SHP77 treated with DMSO at 0.1 percent for 48 hours (cell line): ENCODE measurements around the gene SLC25A17.
A peak's percentile ranks its signal among the peaks of the same experiment; 100 is the strongest.
"Not testable (repeated sequence)": the region's sequence is repeated elsewhere in the genome, so short reads cannot be mapped to it uniquely, and the experiment has no call there.

Experiments used
- DNase-seq: peaks from one replicate; lab custom pipeline; 2025; lab: John Stamatoyannopoulos, UW

Gene SLC25A17

DNA sequence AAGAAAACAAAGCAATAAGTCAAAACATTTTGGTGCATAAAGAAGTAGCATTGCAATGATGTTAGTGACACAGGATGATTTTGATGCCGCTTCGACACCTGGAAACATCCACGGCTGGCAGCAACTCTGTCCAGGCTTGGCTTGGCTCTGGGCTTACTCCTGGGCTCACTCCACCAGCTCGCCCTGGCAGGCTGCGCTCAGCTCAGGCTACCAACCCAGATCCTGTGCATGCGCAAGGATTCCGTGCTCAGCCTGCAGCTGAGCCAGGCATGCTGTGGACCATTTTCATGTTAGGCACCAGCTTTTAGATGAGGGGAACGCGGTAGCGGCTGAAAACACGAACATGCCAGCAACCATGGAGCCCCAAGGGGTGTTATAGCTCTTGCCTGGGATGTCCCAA lies 66.0 kb downstream of the SLC25A17 start:
- DNase-seq = no peak

DNA sequence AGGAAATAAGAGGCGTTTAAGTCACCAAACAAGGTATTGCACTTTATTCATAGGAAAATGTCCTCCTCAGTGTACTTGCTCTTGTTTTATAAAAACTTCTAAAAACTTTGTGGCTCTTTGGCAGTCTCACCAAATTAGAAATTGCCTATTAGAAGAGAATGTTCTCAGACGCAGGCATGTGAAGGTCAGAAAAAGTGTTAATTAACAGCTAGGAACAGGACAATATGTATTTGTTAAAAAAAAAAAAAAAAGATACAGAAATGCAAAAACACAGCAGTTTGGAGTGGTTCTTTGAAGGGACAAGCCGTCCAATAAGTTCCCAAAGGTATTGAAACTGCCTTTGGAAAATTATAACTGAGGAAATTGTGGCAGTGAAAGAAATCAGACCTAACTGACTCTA lies 67.9 kb downstream of the SLC25A17 start:
- DNase-seq = no peak

DNA sequence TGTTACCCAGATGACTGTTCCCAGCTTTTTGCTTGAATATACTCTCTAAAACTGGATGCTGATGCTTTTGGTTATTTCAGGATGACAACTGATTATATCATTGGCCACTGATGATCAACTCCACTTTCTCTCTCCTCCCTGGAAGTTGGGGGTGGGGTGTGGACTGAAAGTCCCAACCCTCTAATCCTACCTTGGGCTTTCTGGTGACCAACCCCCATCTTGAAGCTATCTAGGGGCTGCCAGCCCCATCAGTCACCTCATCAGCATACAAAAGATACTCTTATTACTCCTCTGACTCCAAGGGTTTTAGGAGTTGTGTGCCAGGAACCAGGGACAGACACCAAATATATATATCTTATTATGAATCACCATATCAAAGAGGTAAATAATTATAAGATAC lies 69.3 kb downstream of the SLC25A17 start:
- no peak for DNase-seq

- DNase-seq = no peak
These were observed 70.5 kb downstream of the SLC25A17 start for GRCh38 chr22:40748388-40749355.

DNA sequence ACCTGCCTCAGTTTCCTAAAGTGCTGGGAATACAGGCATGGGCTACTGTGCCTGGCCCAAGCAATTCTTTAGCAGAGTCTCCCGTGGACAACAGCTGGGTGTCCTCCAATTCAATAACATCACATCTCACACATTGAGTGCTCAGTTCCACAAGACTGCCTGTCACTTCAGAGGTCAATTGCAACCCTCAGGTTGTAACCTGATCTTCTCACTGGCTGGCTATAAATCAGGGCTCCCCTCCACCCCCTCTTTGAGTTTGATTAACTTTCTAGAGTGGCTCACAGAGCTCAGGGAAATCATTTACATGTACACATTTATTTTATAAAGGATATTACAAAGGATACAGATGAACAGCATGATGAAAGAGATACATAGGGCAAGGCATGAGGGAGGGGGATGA lies 71.8 kb downstream of the SLC25A17 start:
- DNase-seq = no peak

GRCh38 chr22:40746428-40747220 lies 72.5 kb downstream of the SLC25A17 start:
- no peak for DNase-seq

GRCh38 chr22:40743768-40744167 lies 75.4 kb downstream of the SLC25A17 start:
- DNase-seq = no peak

- DNase-seq = no peak
These were observed 78.0 kb downstream of the SLC25A17 start for GRCh38 chr22:40741116-40741515.

GRCh38 chr22:40739721-40740120 lies 79.4 kb downstream of the SLC25A17 start:
- no peak for DNase-seq

GRCh38 chr22:40733919-40734318 lies 85.2 kb downstream of the SLC25A17 start:
- no peak for DNase-seq

GRCh38 chr22:40732999-40733292 lies 86.2 kb downstream of the SLC25A17 start:
- no peak for DNase-seq

- no peak for DNase-seq
These were observed 89.9 kb downstream of the SLC25A17 start for GRCh38 chr22:40729284-40729683.

- DNase-seq = no peak
These were observed 90.4 kb downstream of the SLC25A17 start for GRCh38 chr22:40728731-40729189.

- DNase-seq = no peak
These were observed 91.1 kb downstream of the SLC25A17 start for GRCh38 chr22:40727964-40728615.

- DNase-seq = no peak
These were observed 91.8 kb downstream of the SLC25A17 start for GRCh38 chr22:40727070-40727963.

DNA sequence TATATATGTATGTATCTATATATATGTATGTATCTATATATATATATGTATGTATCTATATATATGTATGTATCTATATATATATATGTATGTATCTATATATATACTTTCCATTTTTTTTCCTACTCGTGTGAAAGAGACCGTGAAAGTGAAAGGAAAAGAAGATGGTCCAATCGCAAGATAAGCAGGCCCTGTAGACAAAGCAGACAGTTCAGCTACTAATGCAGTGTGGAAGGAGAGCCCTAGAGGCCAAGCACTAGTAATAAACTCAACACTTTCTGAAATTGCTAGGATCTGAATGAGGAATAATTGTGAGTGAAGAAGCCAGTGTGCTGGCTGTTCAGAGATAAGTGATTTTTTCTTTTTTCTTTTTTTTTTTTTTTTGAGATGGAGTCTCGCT lies 92.6 kb downstream of the SLC25A17 start:
- DNase-seq = no peak

- DNase-seq = no peak
These were observed 95.7 kb downstream of the SLC25A17 start for GRCh38 chr22:40723396-40723933.

DNA sequence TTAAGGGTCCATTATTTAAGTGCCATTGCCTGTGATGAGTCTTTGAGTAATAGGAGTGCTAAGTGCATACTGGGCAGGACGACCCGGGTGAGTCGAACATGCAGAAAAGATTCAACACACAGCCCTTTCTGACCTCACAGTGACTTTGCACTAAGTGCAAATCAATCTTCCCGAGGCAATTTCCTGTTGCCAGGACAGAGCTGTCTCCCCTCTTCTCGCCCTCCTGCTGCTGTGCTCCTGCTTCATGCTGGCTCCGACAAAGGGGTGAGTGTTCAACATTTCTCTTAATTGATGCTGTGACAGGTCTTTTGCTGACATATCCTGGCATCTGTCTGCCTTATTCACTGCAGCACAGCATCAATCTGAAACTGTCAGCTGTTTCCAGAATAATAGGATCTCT lies 97.9 kb downstream of the SLC25A17 start:
- peak; percentile 23 for DNase-seq

GRCh38 chr22:40720538-40721256 lies 98.4 kb downstream of the SLC25A17 start:
- no peak for DNase-seq

- DNase-seq = not testable (repeated sequence)
These were observed 99.0 kb downstream of the SLC25A17 start for GRCh38 chr22:40720156-40720537.
